ENCODE results near the gene CCNDBP1.

CCNDBP1 gene

DNA sequence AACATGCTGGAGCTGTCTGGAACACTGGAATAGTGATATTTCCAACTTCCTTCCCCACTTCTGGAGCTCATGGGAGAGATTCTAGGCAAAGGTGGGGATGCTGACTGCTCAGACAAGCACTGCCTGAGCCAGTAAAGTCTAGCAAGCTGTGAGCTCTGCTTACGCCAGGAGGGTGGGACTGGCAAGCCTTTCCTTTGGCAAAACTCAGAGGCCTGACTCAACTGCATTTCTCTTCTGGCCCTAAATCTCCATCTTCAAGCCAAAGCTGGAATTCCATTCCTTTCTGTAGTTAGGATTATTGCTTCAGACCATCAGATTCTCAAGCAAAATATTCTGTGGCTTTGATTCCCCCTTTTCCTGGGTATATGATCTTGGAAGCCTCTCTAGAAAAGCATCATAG is 55.9 kb downstream of the CCNDBP1 start:
- in situ Hi-C loops (cut with HindIII; ENCODE audit: low sequenced_read_pairs) = no loop called here

DNA sequence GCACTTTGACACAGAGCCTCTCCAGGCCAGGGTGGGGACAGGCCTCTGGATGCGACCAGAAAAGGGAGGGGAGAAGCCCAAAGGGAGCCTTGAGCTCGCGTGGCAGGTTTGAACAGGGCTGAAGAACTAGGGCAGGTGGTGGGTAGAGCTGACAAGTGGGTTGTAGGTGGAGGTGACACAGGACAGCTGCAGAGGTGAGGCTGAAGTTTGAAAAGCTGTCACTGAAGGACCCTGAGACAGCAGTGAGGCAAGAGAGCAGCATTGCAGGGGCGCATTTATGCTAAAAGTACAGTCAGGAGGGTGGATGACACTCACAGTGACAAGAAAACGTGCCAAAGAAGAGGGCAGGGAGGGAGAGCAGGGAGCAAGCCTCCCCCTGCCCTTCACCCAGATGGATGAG is 57.4 kb downstream of the CCNDBP1 start:
- in situ Hi-C loops (cut with HindIII; ENCODE audit: low sequenced_read_pairs) = no loop called here

DNA sequence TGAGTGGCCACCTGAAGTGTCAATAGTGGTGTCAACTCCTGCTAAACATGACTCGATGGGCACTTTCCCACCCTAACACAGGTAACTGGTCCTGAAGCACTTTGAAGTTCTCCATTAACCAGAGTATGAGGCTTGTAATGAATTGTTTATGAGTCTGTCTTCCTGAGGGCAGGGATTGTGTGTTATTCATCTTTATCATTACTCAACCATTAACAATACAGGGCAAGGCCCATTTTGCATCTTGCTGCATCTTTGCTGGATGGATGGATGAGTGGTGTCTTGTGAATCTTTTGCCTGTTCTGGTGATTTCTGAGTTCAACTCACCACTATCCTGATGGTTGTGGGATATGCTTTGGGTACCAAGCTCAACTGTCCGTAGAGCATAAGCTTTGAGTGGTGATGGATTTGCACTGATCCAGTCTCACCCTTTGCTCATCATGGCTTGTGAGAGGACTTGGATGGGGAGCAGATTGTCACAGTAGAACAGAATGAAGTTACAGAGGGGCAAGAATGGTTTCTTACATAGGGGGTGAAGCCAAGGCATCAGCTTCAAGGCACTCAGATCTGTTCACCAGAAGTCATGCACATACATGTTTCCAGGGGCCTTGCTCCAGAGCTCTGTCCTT is 57.9 kb downstream of the CCNDBP1 start:
- in situ Hi-C loops (cut with HindIII; ENCODE audit: low sequenced_read_pairs) = no loop called here

DNA sequence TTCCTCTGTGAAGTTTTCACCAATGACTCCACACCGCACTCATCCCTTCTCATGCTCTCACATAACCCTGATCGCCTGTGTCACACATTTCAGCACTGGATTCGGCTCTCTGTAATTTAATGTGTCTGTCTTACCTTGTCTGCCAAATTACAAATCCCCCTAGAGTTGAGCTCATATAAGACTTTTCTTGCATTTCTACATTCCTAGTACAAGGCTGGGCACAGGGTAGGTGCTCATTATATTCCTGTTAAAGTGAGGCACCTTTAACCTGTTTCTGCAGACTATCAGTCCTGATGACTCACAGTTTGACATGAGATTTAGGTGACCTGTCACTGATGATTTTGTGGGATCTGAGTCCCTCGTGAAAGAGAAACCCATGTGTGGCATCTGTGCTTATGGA is 58.9 kb downstream of the CCNDBP1 start:
- in situ Hi-C loops (cut with HindIII; ENCODE audit: low sequenced_read_pairs) = no loop called here

DNA sequence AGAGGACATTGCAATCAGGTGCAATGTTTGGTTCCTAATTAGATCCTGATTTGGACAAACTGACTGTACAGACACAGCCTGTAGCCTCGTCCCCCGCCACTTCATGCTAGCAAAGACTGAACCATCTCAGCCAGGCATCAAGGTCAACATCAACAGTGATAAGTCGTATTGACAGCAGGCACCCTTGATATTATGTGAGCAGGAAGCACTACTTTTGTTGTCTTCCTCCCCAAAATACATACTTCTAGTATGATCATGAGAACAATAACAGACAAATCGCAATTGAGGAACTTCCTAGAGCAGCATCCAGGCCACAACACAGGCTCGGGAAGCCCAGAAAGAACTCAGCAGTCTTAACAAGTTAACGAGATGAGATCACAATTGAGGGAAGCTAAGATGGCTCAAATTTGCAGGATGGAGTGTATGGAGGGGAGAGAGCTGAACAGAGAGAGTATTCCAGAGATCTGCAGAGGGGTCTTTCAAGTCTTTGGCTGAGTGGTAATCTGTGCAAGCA is 61.1 kb downstream of the CCNDBP1 start:
- in situ Hi-C loops (cut with HindIII; ENCODE audit: low sequenced_read_pairs) = no loop called here
